GM19025 (cell line): ENCODE data around the gene UNC5A.

Experiments
- ATAC-seq: cut with Tn5 transposase; IDR thresholded peaks from one replicate; pipeline ENCODE4 v1.9.1; 2021; ENCODE audit warnings: mild to moderate bottlenecking, low read depth, moderate library complexity; ENCODE audit not compliant: unreplicated experiment

The UNC5A gene

DNA sequence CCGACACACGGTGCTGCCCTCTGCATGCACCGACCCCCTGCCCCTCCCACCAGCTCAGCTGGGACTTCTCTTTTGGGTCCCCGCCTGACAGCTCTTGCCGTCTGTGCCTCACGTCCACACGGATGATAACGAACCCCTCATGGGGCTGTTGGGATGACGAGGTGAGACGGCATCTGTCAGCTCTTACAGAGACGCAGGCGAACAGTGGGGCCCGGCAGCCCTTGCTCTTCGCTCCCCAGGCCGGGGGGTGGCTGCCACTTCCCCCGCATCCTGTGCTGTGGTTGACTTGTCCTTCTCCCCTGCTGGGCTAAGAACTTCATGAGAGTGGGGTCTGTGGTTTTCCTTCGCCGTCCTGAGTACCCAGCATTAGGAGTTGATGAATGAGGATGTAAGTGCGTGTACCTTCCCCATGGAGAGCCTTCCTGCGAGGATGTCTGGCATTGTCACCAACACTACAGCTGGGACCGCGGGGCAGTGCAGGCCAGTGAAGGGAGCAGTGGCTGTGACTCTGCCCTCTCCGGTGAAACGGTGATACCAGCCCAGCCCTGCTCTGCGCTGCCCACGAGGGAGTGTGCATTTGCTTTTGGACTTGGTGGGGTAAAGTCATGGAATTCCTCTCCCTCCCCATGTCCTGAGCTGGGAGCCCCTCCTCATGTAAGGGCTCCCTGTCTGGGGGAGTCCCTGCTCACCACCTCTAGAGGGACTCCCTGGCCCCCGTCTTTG, 65.6 kb downstream of the UNC5A start:
- ATAC-seq, result no peak

DNA sequence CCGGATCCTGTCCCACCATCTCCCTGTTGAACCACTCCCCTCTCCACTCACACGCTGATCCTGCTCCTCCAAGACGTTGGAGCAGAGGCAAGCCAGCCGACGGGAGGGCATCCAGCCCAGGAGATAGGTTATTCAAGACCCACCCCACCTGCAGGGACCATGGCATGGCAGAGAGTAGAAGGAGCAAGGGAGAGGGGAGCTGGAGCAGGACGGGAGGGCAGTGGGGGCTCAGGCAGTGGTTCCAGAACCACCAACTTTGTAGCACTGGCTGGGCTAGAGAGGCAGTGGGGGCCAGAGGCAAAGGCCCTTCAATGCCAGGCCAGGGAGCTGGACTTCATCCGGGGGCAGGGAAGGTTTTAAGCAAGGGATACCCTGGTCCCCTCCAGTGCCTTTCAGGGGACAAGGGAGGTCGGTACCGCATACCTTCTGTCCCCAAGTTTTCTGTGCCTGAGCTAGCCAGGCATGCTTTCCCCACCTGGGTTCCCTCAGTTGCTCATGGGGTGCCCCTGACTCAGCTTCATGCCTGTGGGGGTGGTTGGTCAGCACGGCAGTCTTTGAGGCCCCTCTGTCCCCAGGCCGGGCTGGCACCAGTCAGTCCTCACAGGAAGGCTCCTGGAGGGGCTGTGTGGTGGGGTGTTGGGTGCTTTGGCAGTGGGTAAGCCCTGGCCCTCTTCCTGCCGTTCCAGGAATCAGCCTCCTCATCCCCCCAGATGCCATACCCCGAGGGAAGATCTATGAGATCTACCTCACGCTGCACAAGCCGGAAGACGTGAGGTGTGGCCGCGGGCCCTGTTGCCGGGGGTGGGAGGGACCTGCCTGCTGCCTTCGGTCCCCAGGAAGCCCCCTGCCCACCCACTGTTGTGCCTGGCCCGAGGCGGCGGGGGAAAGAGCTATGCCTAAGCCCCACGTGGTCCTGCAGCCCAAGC, 66.4 kb downstream of the UNC5A start:
- ATAC-seq, result no peak

DNA sequence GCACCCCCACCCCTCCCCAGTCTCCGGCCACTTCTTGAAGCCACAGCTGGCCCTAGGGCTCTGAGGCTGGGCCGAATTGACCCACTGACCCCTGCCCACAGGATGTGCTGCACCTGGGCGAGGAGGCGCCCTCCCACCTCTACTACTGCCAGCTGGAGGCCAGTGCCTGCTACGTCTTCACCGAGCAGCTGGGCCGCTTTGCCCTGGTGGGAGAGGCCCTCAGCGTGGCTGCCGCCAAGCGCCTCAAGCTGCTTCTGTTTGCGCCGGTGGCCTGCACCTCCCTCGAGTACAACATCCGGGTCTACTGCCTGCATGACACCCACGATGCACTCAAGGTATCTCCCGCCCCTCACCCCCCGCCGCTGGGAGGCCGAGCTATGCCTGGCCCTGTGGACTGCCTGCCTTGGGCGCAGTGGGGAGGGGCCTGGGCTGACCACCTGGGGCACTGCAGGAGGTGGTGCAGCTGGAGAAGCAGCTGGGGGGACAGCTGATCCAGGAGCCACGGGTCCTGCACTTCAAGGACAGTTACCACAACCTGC, 67.5 kb downstream of the UNC5A start:
- ATAC-seq, result no peak

DNA sequence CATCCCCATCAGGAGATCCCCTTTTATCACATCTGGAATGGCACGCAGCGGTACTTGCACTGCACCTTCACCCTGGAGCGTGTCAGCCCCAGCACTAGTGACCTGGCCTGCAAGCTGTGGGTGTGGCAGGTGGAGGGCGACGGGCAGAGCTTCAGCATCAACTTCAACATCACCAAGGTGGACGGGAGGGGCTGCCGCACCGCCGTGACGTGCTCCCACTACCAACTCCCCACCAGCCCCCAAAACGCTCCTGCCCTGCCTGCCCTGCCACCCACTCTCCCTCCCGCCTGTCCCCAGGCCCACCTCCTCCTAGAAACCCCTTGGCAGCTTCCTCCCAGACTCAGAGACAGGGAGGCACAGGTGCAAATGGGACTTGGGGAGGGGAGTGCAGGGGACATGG, 68.1 kb downstream of the UNC5A start:
- ATAC-seq, result no peak

DNA sequence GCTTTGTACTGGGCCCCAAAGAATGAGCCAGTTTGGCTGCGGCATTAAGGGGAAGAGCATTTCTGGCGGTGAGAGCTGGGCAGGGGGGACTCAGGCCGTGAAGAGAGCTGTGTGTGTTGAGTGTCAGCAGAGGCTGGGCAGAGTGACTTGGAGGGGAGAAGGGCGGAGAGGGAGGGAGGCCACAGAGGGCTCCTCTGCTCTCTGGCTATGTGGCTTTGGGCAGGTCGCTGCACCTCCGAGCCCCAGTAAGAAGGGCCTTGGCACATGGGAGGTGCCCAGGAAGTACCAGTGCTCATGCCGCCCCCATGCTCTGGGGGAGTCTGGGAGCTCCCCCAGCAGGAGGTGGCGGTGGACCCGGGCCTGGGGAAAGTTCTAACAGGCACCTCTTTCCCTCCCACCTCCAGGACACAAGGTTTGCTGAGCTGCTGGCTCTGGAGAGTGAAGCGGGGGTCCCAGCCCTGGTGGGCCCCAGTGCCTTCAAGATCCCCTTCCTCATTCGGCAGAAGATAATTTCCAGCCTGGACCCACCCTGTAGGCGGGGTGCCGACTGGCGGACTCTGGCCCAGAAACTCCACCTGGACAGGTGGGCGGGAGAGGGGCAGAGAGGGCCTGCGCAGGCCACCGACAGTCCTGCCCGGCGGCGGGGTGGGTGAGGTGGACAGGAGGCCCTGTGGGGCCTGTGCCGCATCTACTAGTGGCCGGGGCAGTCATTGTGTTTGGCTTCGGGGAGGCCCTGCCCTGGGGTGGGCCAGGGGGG, 68.7 kb downstream of the UNC5A start:
- no peak for ATAC-seq

DNA sequence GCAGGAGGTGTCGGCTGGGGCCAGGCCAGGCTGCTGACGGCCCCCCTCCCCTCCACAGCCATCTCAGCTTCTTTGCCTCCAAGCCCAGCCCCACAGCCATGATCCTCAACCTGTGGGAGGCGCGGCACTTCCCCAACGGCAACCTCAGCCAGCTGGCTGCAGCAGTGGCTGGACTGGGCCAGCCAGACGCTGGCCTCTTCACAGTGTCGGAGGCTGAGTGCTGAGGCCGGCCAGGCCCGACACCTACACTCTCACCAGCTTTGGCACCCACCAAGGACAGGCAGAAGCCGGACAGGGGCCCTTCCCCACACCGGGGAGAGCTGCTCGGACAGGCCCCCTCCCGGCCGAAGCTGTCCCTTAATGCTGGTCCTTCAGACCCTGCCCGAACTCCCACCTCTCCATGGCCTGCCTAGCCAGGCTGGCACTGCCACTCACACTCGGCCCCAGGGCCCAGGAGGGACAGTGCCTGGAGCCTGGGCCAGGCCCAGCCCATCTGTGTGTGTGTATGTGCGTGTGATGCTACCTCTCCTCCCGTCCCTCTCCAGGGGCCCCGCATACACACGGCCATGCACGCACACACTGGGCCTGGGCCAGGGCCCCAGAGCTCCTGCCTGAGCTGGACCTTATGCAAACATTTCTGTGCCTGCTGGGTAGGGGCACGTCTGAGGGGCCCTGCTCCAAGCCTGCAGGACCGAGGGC, 69.5 kb downstream of the UNC5A start:
- no peak for ATAC-seq

DNA sequence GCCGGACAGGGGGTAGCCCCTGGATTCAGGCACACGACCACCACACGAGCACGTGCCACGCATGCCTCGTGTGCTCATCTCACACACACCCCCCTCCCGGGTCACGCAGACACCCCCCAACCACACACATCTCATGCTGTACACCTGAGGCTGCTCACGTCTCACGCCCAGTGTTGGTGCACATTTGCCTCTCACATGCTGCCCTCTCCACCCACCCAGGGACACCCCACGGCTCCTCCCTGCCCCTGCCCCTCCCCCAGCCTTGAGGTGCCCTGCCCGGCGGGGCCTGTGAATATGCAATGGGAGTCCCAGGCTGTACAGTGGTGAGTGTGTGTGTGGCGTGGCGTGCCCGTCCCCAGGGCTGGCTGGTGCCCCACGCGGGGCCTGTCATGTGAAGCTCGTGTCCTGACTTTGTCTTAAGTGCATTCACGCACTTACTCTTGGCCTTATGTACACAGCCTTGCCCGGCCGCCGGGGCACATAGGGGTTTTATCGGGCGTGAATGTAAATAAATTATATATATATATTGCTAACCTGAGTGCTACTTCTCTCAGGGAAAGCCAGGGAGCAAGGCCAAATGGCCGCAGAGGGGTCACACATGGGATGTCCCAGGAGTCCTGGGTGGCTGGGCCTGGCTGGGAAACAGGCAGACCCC, 70.1 kb downstream of the UNC5A start:
- ATAC-seq, result no peak

DNA sequence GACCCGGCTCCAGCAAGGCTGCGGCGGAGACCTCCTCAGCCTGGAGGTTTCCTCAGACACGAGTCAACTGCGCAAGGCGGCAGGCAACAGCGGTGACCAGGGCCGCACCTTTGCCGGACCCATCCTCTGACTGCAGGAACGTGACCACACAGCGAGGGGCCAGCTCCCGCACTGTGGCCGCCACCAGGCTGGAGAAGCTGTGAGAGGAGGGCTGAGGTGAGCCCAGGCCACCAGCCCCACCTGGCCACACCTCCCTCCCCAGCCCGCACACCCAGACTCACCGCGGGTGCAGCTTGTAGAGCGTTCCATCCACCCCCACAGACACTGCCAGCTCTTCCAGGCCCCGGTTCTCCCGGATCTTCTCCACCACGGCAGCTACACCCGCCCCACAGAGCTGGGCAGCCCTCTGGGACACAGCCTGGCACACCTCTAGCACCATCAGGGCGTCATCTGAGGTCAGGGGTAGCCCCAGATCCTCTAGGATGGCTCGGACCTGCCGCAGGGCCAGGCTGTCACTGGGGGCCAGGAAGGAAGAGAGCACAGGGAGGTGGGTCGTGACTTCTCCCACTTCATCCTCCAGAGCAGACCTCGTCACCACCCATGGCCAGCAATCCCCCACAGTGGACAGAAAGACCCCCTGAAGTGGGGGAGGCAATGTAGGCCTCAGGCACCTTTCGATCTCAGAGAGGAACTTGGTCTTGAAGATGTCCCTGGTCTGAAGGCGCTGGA, 70.8 kb downstream of the UNC5A start:
- no peak for ATAC-seq

DNA sequence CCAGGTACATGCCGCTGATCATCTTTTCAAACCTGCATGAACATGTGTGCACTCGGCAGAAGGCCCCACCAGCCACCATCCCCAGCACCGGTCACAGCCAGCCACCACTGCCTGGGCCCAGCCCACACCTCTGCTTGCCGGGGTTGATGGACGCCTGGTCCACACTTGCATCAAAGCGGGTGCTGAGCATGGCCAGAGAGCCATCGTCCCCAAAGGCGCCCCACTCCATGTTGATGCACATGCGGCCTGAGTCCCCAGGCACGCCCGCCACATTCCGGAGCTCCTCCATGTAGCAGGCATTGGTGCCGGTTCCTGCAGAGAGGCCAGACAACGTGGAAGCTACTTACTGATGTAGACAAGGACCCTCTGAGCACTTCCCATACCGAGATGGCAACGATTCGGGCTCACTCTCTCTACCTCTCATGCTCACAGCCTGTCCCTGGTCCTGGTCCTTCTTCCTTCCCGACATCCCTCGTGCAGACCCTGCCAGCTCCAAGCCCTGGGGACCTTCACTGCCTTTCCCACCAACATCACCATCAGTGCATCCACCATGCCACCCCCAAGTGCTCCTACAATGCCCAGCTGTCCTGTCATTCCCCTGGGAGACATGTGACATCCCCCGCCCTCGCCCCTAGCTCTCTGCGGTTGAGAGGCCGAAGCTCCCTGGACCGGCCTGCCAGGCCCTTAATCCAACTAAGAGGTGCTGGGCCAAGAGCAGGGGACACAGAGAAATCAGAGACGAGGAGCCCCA, 71.6 kb downstream of the UNC5A start:
- ATAC-seq, result no peak

DNA sequence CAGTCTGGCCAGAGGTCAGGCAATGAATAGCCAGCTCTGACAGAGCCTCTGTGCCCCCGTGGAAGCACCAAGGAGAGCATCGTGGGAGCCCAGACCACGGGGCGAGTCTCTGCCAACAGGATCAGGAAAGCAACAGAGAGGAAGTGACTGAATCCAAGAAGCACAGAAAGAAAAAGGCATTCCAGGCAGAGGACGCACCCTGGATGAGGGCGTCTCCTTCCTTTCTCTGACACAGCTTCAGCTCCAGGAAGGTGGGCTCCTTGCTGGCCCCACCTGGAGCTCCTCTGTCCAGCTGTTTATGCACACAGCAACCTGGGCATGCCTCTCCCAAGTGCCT, 72.2 kb downstream of the UNC5A start:
- ATAC-seq, result no peak

DNA sequence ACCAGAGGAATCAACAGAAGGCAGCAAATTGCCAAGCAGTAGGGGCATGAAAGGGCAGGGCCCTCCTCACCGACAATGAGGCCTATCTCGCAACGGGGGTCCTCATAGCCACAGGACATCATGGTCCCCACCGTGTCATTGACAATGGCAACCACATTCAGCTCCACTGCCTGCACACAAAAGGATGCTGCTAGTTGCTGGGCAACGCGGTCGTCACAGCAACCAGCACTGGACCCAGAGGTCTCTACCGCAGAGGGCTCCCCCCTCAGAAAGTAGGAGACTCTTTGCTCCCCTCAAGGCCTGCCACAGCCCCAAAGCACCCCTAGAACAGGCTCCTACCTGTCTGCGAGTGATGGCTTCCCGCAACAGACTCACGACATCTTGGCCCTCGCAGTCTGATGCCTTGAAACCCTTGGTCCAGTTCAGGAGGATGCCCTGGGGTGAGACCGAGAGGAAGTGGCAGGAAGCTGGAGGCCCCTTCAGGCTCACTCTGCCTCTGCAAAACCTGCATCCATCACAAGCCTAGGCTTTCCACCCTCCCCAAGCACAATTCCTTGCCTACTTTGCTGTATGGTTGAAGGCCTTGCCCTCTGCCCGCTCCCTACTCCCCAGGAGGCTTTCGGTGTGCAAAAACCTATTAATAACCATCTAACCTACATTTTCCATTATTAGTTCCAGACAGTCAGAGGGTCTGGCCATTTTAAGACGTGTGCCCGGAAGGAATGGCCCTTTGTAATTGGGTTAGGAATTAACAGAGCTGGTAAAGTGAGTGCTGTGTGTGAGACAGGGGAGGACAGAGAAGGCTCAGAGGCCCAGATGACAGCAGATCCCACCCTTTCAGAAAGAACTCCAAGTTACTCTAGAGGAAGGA, 73.6 kb downstream of the UNC5A start:
- no peak for ATAC-seq

DNA sequence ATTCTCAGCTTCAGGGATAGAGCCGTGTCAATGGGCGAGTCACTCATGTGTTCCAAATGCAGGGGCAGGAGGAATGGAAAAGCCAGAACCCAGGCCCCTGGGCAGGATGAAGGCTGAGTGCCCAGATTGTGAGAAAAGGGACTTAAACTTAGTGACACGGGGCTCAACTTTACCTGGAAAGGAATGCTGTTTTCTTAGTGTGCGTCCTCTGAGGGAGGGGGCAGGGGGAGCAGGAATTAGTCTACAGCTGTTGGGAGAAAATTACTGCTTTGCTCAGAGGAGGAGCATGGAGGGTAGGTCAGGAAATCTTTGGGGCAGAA, 74.2 kb downstream of the UNC5A start:
- ATAC-seq, result no peak

DNA sequence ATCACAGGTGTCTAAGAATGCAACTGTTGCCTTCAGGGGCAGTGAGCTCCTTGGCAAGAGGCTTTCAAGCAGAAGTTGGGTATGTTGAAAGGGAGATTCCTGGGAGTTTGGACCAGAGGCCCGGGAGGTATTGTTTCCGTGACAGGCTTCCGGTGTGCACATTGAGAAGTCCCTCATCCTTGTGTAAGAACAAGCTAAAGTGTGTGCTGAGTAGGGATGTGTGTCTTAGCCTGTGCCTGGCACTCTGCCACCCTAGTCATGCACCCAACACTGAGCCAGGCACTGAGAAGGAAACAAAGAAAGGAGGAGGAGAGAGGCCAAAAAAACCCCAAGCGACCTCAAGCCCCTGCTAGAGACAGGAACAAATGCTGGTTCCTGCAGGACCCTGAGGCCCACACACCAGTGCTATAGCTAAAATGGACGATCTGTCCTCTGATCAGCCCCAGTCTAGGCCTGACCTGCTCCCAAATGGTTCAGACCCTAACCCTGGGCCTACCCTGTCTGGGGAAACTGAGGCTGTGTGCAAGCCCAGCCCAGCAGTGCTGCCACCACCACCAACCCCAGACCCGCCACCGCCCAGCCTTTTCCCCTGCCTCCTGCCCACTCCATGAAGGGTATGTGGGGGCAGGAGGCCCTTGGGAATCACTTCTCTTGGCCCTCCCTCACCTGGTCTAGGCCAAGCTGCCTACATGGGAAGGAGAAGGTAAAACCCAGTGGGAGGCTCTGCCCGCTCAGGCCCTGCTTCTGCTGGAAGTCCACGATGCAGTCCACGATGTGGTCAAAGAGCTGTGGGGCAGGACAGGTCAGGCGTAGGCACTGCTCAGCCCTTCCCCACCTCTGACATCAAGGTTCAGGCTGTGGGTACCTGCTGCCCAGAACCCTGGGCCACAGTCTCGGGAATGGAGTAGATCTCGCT, 76.2 kb downstream of the UNC5A start:
- no peak for ATAC-seq

DNA sequence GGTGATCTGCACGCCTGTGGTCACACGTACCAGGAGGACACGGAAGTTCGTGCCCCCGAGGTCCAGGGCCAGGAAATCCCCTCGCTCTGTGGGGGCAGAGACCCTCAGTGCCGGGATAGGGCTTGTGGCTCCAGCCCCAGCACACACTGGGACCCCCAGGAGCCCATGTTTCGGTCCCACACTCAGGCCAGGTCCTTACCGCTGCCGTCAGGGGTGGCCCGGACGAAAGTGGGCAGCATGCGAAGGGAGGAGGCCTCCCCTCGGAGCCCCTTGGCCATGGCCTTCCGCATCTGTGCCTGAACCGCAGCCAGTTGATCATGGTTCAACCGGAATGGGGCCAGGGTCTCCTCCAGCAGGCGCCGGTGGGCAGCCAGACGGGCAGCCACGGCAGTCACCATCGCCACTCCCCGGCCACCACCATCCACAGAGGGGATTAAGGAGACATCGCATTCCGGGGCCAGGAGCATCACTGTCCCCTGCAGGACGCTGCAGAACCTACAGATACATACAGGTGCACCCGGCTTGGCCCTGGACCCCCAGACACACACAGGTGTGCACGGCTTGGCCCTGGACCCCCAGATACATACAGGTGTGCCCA, 77.0 kb downstream of the UNC5A start:
- no peak for ATAC-seq

DNA sequence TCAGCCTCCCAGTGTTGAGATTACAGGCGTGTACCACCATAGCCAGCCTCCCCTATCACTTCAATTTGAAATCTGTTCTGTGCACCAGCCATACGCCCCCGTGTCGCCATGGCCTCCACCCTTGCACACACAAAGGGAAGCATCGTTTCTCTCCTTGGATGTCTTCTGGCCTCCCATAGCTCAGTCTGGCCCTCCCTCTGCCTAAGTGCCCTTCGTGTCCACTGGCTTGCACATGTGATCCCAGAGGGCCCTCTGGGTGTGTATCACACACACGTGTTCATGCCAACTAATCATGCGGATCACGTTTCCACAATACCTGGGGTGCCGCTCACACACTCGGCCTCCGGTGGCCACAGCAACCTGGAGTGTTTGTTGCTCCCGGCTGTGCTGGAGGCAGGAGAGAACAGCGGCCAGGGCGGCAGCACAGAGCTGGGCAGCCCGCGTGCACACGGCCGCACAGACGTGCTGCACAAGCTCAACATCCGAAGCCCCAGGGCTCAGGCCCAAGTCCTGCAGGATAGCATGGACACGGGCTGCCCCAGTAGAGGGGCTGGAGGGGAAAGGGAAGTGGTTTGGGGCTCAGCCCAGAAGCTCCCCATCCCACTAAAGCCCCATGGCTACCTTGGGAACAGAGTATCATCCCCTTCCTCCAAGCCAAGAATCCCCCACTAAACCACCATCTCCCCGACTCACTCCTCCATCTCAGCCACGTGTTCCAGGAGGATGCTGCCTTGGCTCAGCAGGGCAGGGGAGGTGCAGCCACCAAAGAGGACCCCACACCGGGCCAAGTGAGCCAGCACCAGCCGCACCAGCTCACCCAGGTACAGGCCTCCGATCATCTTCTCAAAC, 77.9 kb downstream of the UNC5A start:
- ATAC-seq, result no peak

DNA sequence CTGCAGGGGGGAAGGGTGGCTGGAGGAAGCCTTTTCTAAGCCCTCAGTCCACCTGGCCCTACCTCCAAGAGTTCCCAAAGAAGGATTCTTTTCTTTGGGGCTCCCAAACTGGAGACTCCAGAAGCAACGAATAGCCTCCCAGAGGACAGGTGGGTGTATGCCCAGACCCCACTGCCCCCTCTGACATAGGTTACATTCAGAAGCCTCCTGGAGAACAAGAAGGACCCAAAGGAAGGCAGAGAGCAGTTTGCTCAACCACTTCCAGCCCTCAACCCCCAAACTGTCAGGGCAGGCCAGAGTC, 78.5 kb downstream of the UNC5A start:
- no peak for ATAC-seq
